Cardiac fibroblast (primary cell): ENCODE data around the gene ILKAP.

ENCODE experiments used
- DNase-seq, 2 donors: peaks; one replicate each; pipeline versions ENCODE4 v3.0.0 to v3.0.0-alpha.2; 2010; ENCODE audit warnings: low read depth in 2 of 2
- H3K4me3 ChIP-seq, 2 donors: replicated peaks in 1 of 2; 1 replicate in 1 of 2; 2 replicates in 1 of 2; pipeline ENCODE4 v1.5.1; 2011; ENCODE audit warnings: low read depth in 2 of 2, low read length in 2 of 2, mild to moderate bottlenecking in 2 of 2, moderate library complexity in 1 of 2
- TF ChIP-seq, protein P1 (sequence below): IDR thresholded peaks from one replicate; pipeline ENCODE4 v1.5.1; 2011; ENCODE audit warnings: low read depth, mild to moderate bottlenecking, low read length, inconsistent platforms

The ILKAP gene

DNA sequence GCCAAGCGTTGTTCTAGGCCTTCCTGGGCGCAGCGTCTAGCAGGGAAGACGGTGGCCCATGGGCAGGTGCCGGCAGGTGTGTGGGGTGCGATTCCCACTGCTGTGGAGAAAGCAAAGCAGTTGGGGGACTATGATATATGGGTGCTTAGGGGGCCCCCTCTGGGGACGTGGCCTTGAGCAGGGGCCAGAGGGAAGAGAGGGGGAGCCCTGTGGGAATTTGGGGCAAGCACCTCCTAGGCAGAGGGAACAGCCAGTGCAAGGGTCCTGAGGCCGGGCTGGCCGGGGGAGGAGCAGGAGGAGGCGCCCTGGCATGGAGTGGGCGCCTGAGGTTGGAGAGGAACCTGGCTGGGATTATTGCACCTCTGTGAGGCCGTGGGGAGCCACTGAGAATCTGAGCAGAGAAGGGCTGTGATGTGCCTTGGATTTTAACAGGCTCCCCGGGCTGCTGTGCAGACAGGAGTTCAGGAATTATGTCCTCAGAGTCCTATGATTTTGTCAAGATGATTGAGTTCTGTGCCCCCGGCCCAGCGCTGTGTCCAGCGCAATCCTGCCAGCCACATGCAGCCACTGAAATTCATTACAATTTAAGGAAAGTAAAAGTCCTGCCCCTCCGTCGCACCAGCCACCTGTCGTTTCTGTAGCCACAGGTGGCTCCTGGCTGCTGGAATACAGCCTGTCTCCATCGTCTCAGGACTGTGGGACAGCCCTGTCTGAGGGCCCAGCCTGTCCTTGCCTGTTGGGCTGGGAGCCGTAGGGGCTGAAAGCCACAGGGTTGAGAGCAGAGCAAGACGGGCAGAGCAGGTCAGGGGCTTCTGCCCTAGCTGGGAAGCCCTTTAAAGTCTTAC, 74.1 kb downstream of the ILKAP start:
- H3K4me3 ChIP-seq, result no peak overlapping the region
- TF ChIP-seq, protein P1, sequence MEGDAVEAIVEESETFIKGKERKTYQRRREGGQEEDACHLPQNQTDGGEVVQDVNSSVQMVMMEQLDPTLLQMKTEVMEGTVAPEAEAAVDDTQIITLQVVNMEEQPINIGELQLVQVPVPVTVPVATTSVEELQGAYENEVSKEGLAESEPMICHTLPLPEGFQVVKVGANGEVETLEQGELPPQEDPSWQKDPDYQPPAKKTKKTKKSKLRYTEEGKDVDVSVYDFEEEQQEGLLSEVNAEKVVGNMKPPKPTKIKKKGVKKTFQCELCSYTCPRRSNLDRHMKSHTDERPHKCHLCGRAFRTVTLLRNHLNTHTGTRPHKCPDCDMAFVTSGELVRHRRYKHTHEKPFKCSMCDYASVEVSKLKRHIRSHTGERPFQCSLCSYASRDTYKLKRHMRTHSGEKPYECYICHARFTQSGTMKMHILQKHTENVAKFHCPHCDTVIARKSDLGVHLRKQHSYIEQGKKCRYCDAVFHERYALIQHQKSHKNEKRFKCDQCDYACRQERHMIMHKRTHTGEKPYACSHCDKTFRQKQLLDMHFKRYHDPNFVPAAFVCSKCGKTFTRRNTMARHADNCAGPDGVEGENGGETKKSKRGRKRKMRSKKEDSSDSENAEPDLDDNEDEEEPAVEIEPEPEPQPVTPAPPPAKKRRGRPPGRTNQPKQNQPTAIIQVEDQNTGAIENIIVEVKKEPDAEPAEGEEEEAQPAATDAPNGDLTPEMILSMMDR, result no peak
- DNase-seq, result no peak

DNA sequence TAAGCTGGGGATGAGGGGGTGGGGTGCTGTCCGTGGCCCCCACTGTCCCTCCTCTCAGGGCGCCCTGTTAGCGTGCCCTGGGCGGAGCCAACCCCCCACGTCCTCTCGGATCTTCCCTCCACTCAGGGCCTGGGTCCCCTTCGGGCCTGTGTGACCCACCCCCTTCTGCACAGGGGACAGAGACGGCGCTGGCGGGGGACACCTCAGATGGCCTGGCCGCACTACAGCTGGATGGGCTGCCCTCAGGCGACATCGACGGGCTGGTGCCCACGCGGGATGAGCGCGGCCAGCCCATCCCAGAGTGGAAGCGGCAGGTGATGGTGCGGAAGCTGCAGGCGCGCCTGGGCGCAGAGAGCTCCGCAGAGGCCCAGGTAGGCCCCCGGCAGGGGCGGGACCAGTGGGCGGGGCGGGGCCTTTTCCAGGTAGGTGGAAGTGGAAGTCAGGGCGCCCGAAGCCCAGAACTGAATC, 74.9 kb downstream of the ILKAP start:
- H3K4me3 ChIP-seq, result no peak overlapping the region
- no peak for DNase-seq
- TF ChIP-seq, protein P1, result no peak

DNA sequence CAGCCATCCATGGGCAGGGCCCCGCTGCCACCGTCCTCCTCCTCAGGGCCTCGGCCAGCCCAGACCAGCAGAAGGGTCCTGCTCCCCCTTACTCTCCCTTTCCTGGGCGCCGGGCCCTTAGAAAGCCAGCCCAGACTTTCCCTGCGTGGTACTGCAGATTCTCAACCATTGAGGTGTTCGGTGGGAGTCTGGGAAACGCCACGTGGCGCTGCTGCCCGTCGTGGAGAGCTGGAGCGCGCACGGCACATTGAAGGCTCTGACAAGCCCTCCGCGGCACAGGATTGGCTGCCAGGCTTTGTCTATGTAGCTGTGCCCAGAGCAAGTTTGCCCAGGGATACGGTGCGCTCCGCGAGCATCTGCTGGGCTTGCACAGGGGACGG, 75.4 kb downstream of the ILKAP start:
- TF ChIP-seq, protein P1, result no peak
- H3K4me3 ChIP-seq, result no peak overlapping the region
- no peak for DNase-seq

DNA sequence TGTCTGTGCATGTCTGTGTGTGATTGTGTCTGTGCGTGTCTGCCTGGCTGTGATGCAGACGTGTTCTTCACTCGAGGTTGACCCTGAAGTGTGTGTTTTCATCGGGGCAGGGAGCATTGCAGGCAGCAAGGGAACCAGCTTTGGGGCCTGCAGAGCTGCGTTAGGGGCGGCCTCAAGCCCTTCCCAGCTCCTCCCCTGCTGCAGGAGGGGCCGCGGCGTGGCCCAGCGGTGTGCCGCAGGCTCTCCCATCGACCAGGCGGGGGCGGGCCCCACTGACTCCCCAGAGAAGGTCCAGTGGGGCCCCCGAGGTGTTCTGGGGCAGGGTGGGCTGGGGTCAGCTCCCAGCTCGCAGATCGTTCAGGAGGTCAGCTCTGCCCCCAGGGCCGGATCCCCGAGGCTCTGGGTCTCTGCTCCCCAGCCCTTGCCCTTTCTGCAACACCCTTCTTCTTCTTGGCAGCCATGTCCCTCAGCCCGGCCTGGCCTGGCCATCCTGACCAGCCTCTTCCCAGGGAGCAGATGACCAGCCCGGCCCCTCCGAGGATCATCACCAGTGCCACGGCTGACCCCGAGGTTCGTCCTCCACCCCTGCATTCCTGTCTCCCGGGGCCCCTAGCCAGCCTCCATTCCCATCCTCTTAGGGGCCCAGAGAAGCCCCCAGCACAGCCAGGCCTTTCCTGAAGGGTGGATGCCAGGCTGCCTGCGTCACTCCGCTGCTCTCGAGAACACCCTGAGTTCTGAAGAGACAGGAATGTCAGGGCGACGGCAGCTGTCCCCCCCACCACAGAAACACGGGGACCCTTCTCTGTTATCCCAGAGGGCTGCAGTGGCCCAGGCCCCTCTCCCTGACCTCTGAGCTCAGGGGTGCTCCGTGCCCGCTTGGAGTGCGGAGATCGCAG, 76.1 kb downstream of the ILKAP start:
- peak overlapping the region in 1 of 2 donors; percentile 5 for H3K4me3 ChIP-seq

DNA sequence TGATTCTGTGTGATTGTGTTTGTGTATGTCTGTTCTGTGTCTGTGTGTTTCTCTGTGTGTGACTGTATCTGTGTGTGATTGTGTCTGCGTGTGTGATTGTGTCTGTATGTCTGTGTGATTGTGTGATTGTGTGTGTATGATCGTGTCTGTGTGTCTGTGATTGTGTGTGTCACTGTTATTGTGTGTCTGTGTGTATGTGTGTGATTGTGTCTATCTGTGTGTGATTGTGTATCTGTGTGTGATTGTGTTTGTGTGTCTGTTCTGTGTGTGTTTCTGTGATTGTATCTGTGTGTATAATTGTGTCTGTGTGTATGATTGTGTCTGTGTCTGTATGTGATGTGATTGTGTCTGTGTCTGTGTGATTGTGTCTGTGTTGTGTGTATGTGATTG, 76.7 kb downstream of the ILKAP start:
- TF ChIP-seq, protein P1, result no peak
- H3K4me3 ChIP-seq, result no peak overlapping the region
- no peak for DNase-seq

More for the DNA sequence above, 76.1 kb downstream of the ILKAP start:
- TF ChIP-seq, protein P1, result no peak
- peak; percentile 49 to 81 for DNase-seq

DNA sequence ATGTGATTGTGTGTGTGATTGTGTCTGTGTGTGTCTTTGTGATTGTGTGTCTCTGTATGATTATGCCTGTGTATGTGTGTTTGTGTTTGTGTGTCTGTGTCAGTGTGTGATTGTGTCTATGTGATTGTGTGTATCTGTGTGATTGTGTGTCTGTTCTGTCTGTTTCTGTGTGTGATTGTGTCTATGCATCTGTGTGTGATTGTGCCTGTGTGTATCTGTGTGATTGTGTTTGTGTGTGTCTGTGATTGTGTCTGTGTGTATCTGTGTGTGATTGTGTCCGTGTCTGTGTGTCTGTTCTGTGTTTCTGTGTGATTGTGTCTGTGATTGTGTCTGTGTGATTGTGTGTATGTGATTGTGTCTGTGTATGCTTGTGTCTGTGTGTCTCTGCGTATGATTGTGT, 77.2 kb downstream of the ILKAP start:
- TF ChIP-seq, protein P1, result no peak
- no peak for DNase-seq
- no peak overlapping the region for H3K4me3 ChIP-seq
